H1 (cell line): Measurements from ENCODE around the gene IFT20. TPM values are rescaled to one million over a fixed set of nuclear protein-coding genes. Genes with fewer than 3 reads are reported as not detected.

Source experiments
- CTCF ChIA-PET: fragments of 300-600 bp; sonication (Branson Sonifier 250); formaldehyde crosslinking; loops from one replicate; lab custom pipeline; 2021; ENCODE audit not compliant: partially characterized antibody; lab: Charles Lee
- POLR2A ChIA-PET: fragments of 300-600 bp; sonication (Branson Sonifier 250); formaldehyde crosslinking; loops from one replicate; lab custom pipeline; 2021; ENCODE audit warnings: inconsistent platforms; ENCODE audit not compliant: partially characterized antibody; lab: Charles Lee
- DNase-seq, 2 experiments: peaks; one replicate each; pipeline versions ENCODE4 v3.0.0 to v3.0.0-alpha.2; 2010 to 2022; ENCODE audit warnings: low spot score in 2 of 2, low read depth in 1 of 2, mixed read lengths in 1 of 2
- FAIRE-seq: peaks from 2 replicates; lab custom pipeline; 2011; peaks lifted over from hg19 to GRCh38; lab: Jason Lieb, UNC
- H2AFZ ChIP-seq: 2 replicates; pipeline ENCODE4 v1.8.1; 2012; ENCODE audit warnings: low read length, inconsistent platforms
- H2AK5ac ChIP-seq: 2 replicates; pipeline ENCODE4 v1.6.1; 2013; ENCODE audit warnings: low read depth, low read length
- H2BK120ac ChIP-seq: replicated peaks from 2 replicates; pipeline ENCODE3; 2013; ENCODE audit warnings: low read depth, low read length, inconsistent platforms
- H2BK12ac ChIP-seq: 2 replicates; pipeline ENCODE4 v1.6.1; 2013; ENCODE audit warnings: low read depth, low read length
- H2BK15ac ChIP-seq: 2 replicates; pipeline ENCODE4 v1.6.1; 2013; ENCODE audit warnings: low read length
- H2BK20ac ChIP-seq: 2 replicates; pipeline ENCODE4 v1.6.1; 2013; ENCODE audit warnings: low read length
- H2BK5ac ChIP-seq: 2 replicates; pipeline ENCODE4 v1.6.1; 2013; ENCODE audit warnings: low read depth, low read length
- H3K14ac ChIP-seq: 2 replicates; pipeline ENCODE4 v1.6.1; 2013; ENCODE audit warnings: inconsistent platforms; ENCODE audit not compliant: insufficient read length
- H3K18ac ChIP-seq: 2 replicates; pipeline ENCODE4 v1.6.1; 2013; ENCODE audit warnings: low read length; ENCODE audit errors: extremely low read depth
- H3K23ac ChIP-seq: 2 replicates; pipeline ENCODE4 v1.6.1; 2013; ENCODE audit warnings: inconsistent platforms; ENCODE audit not compliant: insufficient read length
- H3K23me2 ChIP-seq: 2 replicates; pipeline ENCODE4 v1.6.1; 2013; ENCODE audit warnings: low read depth, low read length
- H3K27ac ChIP-seq: 2 replicates; pipeline ENCODE4 v1.6.1; 2011; ENCODE audit warnings: low read depth, low read length, inconsistent platforms
- H3K27me3 ChIP-seq, 4 experiments: replicated peaks in 1 of 4; 1 replicate in 1 of 4; 2 replicates in 3 of 4; pipeline versions ENCODE4 v1.6.1 to v1.8.1; 2011 to 2013; ENCODE audit warnings: low read length in 3 of 4, mild to moderate bottlenecking in 3 of 4, inconsistent platforms in 2 of 4, mixed read lengths in 2 of 4, moderate library complexity in 1 of 4; ENCODE audit not compliant: control insufficient read depth in 3 of 4, insufficient read depth in 3 of 4; ENCODE audit errors: extremely low read depth in 1 of 4
- H3K36me3 ChIP-seq, 4 experiments: 2 replicates each; pipeline versions ENCODE4 v1.6.1 to v1.8.1; 2011 to 2013; ENCODE audit warnings: mild to moderate bottlenecking in 4 of 4, low read length in 3 of 4, moderate library complexity in 2 of 4, control low read depth in 1 of 4, inconsistent platforms in 1 of 4; ENCODE audit not compliant: insufficient read depth in 4 of 4, control insufficient read depth in 2 of 4
- H3K4ac ChIP-seq: replicated peaks from 2 replicates; pipeline ENCODE3; 2013; ENCODE audit warnings: low read length, low read depth, mixed read lengths, inconsistent platforms; ENCODE audit not compliant: insufficient read length
- H3K4me1 ChIP-seq, 4 experiments: replicated peaks in 1 of 4; 1 replicate in 1 of 4; 2 replicates in 3 of 4; pipeline versions ENCODE4 v1.6.1 to v1.8.1; 2011 to 2013; ENCODE audit warnings: low read length in 3 of 4, inconsistent platforms in 2 of 4, mixed read lengths in 1 of 4; ENCODE audit not compliant: insufficient read depth in 4 of 4, control insufficient read depth in 3 of 4
- H3K4me2 ChIP-seq, 2 experiments: 2 replicates each; pipeline versions ENCODE4 v1.6.1 to v1.8.1; 2011 to 2013; ENCODE audit warnings: low read depth in 2 of 2, low read length in 2 of 2, control low read depth in 1 of 2, inconsistent platforms in 1 of 2, mild to moderate bottlenecking in 1 of 2; ENCODE audit not compliant: insufficient read depth in 1 of 2
- H3K4me3 ChIP-seq, 4 experiments: fragments of 200-600, 300-600 bp in 1 of 4; sonication (generic), shearing (Covaris generic), sonication (Bioruptor Twin) in 1 of 4; 2 replicates each; pipeline versions ENCODE4 v1.5.1 to v1.8.1; 2011 to 2016; ENCODE audit warnings: low read length in 4 of 4, low read depth in 3 of 4, control low read depth in 2 of 4, inconsistent platforms in 2 of 4, mild to moderate bottlenecking in 2 of 4, mixed read lengths in 1 of 4, moderate library complexity in 1 of 4; ENCODE audit not compliant: insufficient read depth in 2 of 4; ENCODE audit errors: extremely low read depth in 1 of 4
- H3K56ac ChIP-seq: replicated peaks from 2 replicates; pipeline ENCODE3; 2013; ENCODE audit warnings: low read depth, mild to moderate bottlenecking, mixed read lengths, low read length, inconsistent platforms; ENCODE audit not compliant: insufficient read length
- H3K79me1 ChIP-seq: 2 replicates; pipeline ENCODE4 v1.6.1; 2013; ENCODE audit warnings: low read depth, low read length, control low read depth
- H3K79me2 ChIP-seq, 2 experiments: 2 replicates each; pipeline versions ENCODE4 v1.6.1 to v1.8.1; 2012 to 2013; ENCODE audit warnings: low read length in 2 of 2, mild to moderate bottlenecking in 2 of 2, inconsistent platforms in 1 of 2; ENCODE audit not compliant: insufficient read depth in 2 of 2, control insufficient read depth in 1 of 2
- H3K9ac ChIP-seq, 4 experiments: replicated peaks in 1 of 4; 1 replicate in 1 of 4; 2 replicates in 3 of 4; pipeline versions ENCODE4 v1.6.1 to v1.8.1; 2011 to 2013; ENCODE audit warnings: low read depth in 3 of 4, low read length in 3 of 4, control low read depth in 2 of 4, mild to moderate bottlenecking in 2 of 4, moderate library complexity in 2 of 4, inconsistent platforms in 1 of 4; ENCODE audit errors: extremely low read depth in 1 of 4
- H3K9me3 ChIP-seq, 2 experiments: 2 replicates each; pipeline versions ENCODE4 v1.6.1 to v1.8.1; 2012 to 2013; ENCODE audit warnings: mild to moderate bottlenecking in 2 of 2, moderate library complexity in 2 of 2, control low read depth in 1 of 2, inconsistent platforms in 1 of 2, low read depth in 1 of 2, low read length in 1 of 2, mixed read lengths in 1 of 2; ENCODE audit not compliant: insufficient read depth in 2 of 2
- H4K20me1 ChIP-seq, 2 experiments: replicated peaks in 1 of 2; 2 replicates each; pipeline versions ENCODE3 to v1.8.1; 2011 to 2013; ENCODE audit warnings: inconsistent platforms in 2 of 2, low read length in 2 of 2, mild to moderate bottlenecking in 1 of 2; ENCODE audit not compliant: insufficient read depth in 2 of 2, control insufficient read depth in 1 of 2
- H4K5ac ChIP-seq: 2 replicates; pipeline ENCODE4 v1.6.1; 2013; ENCODE audit warnings: low read length, low read depth, mixed read lengths, inconsistent platforms; ENCODE audit not compliant: insufficient read length
- H4K8ac ChIP-seq: 2 replicates; pipeline ENCODE4 v1.8.0; 2013; ENCODE audit warnings: mild to moderate bottlenecking, moderate library complexity, low read length, inconsistent platforms; ENCODE audit not compliant: insufficient read depth; ENCODE audit errors: extremely low read depth
- H4K91ac ChIP-seq: replicated peaks from 2 replicates; pipeline ENCODE3; 2013; ENCODE audit warnings: low read length, mixed read lengths, inconsistent platforms; ENCODE audit not compliant: insufficient read length
- BACH1 ChIP-seq: IDR thresholded peaks from 2 replicates; pipeline ENCODE4 v1.6.1; 2012; ENCODE audit warnings: low read length, improper control_type of control experiment
- CEBPB ChIP-seq: IDR thresholded peaks from 2 replicates; pipeline ENCODE4 v1.6.1; 2012; ENCODE audit warnings: low read depth, low read length
- CTCF ChIP-seq, 3 experiments: IDR thresholded peaks; 1 replicate in 2 of 3; 2 replicates in 1 of 3; pipeline versions ENCODE4 v1.5.1 to v1.6.1; 2011; ENCODE audit warnings: low read length in 3 of 3, mild to moderate bottlenecking in 3 of 3, inconsistent platforms in 2 of 3, low read depth in 1 of 3, moderate library complexity in 1 of 3; ENCODE audit not compliant: insufficient read depth in 1 of 3; ENCODE audit errors: control extremely low read depth in 1 of 3
- EZH2 ChIP-seq: fragments of 200-600 bp; sonication (generic); IDR thresholded peaks from 2 replicates; pipeline ENCODE4 v1.7.1; 2012; ENCODE audit warnings: low read depth, mild to moderate bottlenecking, moderate library complexity, low read length, inconsistent platforms; ENCODE audit not compliant: severe bottlenecking
- GTF2F1 ChIP-seq: IDR thresholded peaks from 2 replicates; pipeline ENCODE4 v1.6.1; 2012; ENCODE audit warnings: low read depth, low read length, improper control_type of control experiment, borderline replicate concordance
- JUND ChIP-seq: IDR thresholded peaks from 2 replicates; pipeline ENCODE4 v1.6.1; 2011; ENCODE audit warnings: mild to moderate bottlenecking, improper control_type of control experiment, low read length
- KDM4A ChIP-seq: IDR thresholded peaks from one replicate; pipeline ENCODE4 v1.7.1; 2012; ENCODE audit warnings: low read depth, mild to moderate bottlenecking, moderate library complexity, low read length, inconsistent platforms; ENCODE audit not compliant: severe bottlenecking
- MAFK ChIP-seq: IDR thresholded peaks from 2 replicates; pipeline ENCODE4 v1.6.1; 2012; ENCODE audit warnings: low read depth, mild to moderate bottlenecking, improper control_type of control experiment, low read length
- POLR2AphosphoS5 ChIP-seq: IDR thresholded peaks from 2 replicates; pipeline ENCODE4 v1.6.1; 2011; ENCODE audit warnings: low read depth, low read length
- RBBP5 ChIP-seq: IDR thresholded peaks from 2 replicates; pipeline ENCODE4 v1.7.1; 2012; ENCODE audit warnings: low read depth, mild to moderate bottlenecking, inconsistent platforms, low read length, moderate library complexity, borderline replicate concordance
- SRF ChIP-seq: IDR thresholded peaks from 2 replicates; pipeline ENCODE4 v1.6.1; 2011; ENCODE audit warnings: mild to moderate bottlenecking, low read depth, low read length, moderate library complexity
- ZNF274 ChIP-seq: IDR thresholded peaks from 2 replicates; pipeline ENCODE4 v1.7.0; 2012; ENCODE audit warnings: low read length, borderline replicate concordance; ENCODE audit errors: extremely low read depth
- WGBS, 2 experiments: shearing (Covaris generic) in 1 of 2; methylation state at CpG; one replicate each; pipeline versions ENCODE4 v1.1.6 to v1.1.7; 2013 to 2015; ENCODE audit warnings: low lambda C conversion rate in 2 of 2, mixed read lengths in 2 of 2, inconsistent platforms in 1 of 2, low coverage in 1 of 2, missing lambda C conversion rate in 1 of 2; ENCODE audit not compliant: insufficient replicate concordance in 2 of 2, insufficient coverage in 1 of 2, insufficient read length in 1 of 2; ENCODE audit errors: extremely low coverage in 1 of 2, missing lambda C conversion rate in 1 of 2; 5-methylcytosine and 5-hydroxymethylcytosine counted together
- polyA plus RNA-seq, 7 experiments: library from polyadenylated mRNA; depleted of rRNA in 3 of 7; stranded (reverse) in 5 of 7; unstranded in 2 of 7; fragments of >200 nt in 5 of 7; fragments of 200-250 nt in 2 of 7; gene quantifications; 1 replicate in 5 of 7; 2 replicates in 1 of 7; 4 replicates in 1 of 7; pipeline versions ENCODE4 v1.2.1 to v1.2.3, GENCODE V29; 2011 to 2013; ENCODE audit warnings: missing spikeins in 2 of 7, mixed read lengths in 2 of 7
- total RNA-seq: library from RNA; stranded (reverse); fragmentation: NEBNext Ultra II Directional; extraction: Animal tissue kit (Norgen Biotek cat#: 25700); gene quantifications from 2 replicates; pipeline ENCODE4 v1.2.1, GENCODE V29; 2021

IFT20 gene
- total and polyA plus RNA-seq, 2 of the 8 experiments (the other 6 are each of a cell fraction or from before 2014, with no cell fraction given), result 9.0 to 21.0 TPM

DNA sequence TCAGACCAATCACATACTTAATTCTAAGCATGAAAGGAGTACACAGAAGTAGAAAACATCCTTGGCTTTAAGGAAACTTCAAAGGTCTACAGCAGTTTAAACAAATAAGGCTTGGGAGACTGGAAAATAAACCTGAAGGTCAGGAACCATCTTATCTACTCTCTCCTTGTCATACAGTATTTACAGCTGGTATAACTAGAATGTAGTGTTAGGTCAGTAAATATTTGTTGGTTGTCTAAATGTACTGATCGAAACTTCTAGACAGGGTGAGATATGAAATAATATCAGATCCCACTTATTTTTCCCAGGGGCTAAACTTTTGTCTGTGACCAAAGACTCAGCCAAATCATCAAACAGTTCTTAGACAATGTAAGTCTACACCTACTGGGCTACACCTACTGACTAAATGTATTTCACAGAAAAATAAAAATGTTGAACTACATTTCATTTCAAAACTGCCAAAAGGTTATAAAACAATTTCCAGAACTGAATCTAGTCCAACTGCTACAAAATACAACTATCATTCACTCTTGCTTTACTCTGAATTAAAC is 43.4 kb downstream of the IFT20 start:
- no peak overlapping the region for H2AFZ ChIP-seq
- H4K91ac ChIP-seq, result no peak overlapping the region
- FAIRE-seq, result no peak
- H3K27ac ChIP-seq, result no peak overlapping the region
- no peak overlapping the region for H3K4me2 ChIP-seq
- no peaks in the 10 kb centered on the region for H3K9me3 ChIP-seq
- 96% methylated on average over 1 of the region's 1 CpG; no CpG with 5 or more reads in 1 of the 2 experiments for WGBS, 2 experiments
- no peak overlapping the region for H3K4me3 ChIP-seq
- no peaks in the 10 kb centered on the region for H3K36me3 ChIP-seq
- H3K18ac ChIP-seq, result no peak overlapping the region
- H3K9ac ChIP-seq, result no peak overlapping the region
- H2BK20ac ChIP-seq, result no peak overlapping the region
- no peak overlapping the region for H3K4ac ChIP-seq
- ChIA-PET CTCF (no interaction called here), POLR2A (no interaction called here)
- H3K23ac ChIP-seq, result no peak overlapping the region
- H3K56ac ChIP-seq, result no peak overlapping the region
- no peak for DNase-seq
- H2BK120ac ChIP-seq, result no peak overlapping the region
- no peaks in the 10 kb centered on the region for H3K79me2 ChIP-seq
- H4K5ac ChIP-seq, result no peak overlapping the region
- no peak overlapping the region for H3K14ac ChIP-seq
- H4K8ac ChIP-seq, result no peak overlapping the region
- H2BK12ac ChIP-seq, result no peak overlapping the region
- no peaks in the 10 kb centered on the region for H3K4me1 ChIP-seq
- H4K20me1 ChIP-seq, result no peaks in the 10 kb centered on the region
- no peak overlapping the region for H2AK5ac ChIP-seq
- H3K27me3 ChIP-seq, result no peaks in the 10 kb centered on the region
- H2BK15ac ChIP-seq, result no peak overlapping the region
- H3K23me2 ChIP-seq, result no peaks in the 10 kb centered on the region
- H3K79me1 ChIP-seq, result no peaks in the 10 kb centered on the region
- H2BK5ac ChIP-seq, result no peak overlapping the region
- TF ChIP-seq CTCF (IDR thresholded peaks at IDR 0.05; ENCODE audit: control extremely low read depth in 1 of 3, insufficient read depth in 1 of 3, low read depth in 1 of 3, low read length in 3 of 3) (no peak), KDM4A (no peak), JUND (no peak), POLR2AphosphoS5 (no peak), EZH2 (no peak), MAFK (no peak), RBBP5 (no peak), ZNF274 (no peak), BACH1 (no peak), CEBPB (no peak), SRF (no peak), GTF2F1 (no peak)
